ENCODE data around the gene SMAD3.
"Not testable (repeated sequence)": the region's sequence is repeated elsewhere in the genome, so short reads cannot be mapped to it uniquely, and the experiment has no call there.

Gene SMAD3

GRCh38 chr15:67110958-67111864, 45.8 kb downstream of the SMAD3 start:
- DNase-seq, result no peak

GRCh38 chr15:67114046-67114445, 48.6 kb downstream of the SMAD3 start:
- DNase-seq, result no peak

- DNase-seq, result no peak
Measured at GRCh38 chr15:67114846-67115585, 49.6 kb downstream of the SMAD3 start.

GRCh38 chr15:67115586-67115969, 50.2 kb downstream of the SMAD3 start:
- DNase-seq, result no peak

DNA sequence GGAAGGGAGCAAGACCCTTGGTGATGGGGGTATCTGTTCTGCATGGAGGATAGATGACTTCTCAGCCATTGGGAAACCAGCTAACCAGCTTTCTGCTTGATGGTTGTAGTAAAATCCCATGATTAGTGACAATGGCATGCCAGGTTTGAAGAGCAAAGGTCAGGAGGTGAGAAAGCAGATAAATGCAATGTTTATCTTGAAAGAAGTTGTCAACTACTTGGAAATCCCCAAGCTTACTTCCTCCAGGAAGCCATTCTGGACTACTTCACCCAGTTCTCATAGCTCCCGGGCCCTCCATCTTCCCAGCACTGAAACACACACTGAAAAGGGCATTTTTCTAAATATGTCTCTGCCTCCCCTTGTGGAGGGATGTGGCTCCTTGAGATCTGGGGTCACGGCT, 51.3 kb downstream of the SMAD3 start:
- no peak for DNase-seq

- no peak for DNase-seq
Measured at GRCh38 chr15:67117370-67117769, 52.0 kb downstream of the SMAD3 start.

- DNase-seq, result no peak
Measured at GRCh38 chr15:67118808-67119207, 53.4 kb downstream of the SMAD3 start.

GRCh38 chr15:67119238-67119846, 53.9 kb downstream of the SMAD3 start:
- DNase-seq, result no peak

DNA sequence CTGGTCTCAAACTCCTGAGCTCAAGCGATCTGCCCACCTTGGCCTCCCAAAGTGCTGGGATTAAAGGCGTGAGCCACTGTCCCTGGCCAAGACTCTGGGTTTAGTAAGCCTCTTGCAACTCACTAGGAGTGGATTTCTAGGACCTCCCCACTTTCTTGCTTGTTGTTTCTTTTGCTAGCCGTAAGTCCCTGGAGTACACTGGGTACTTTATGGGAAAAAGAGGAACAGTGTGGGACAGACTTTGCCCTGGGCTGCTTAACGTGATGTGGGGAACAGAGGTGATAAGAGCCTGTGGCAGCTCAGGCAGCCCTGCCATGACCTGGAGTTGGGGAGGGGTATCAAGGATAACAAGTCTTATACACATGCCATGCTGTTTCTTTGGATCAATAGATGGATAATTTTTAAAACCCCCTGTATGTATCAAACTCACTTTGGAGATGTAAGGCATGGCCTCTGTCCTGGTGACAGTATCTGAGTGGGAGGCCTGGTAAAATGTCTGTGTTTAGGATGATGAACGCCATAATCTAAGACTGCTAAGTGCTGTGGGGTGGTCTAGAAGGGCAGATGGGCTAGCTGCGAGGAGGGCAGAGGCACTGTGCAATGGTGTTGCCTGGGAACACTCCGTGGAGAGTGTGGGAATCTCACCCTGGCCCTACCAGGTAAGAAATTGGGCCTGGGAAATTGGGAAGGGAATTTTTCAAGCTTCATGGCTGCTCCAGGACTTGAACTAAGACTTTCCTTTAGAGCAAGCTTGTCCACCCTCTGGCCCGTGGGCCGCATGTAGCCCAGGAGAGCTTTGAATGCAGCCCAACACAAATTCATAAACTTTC, 54.8 kb downstream of the SMAD3 start:
- DNase-seq, result no peak

DNA sequence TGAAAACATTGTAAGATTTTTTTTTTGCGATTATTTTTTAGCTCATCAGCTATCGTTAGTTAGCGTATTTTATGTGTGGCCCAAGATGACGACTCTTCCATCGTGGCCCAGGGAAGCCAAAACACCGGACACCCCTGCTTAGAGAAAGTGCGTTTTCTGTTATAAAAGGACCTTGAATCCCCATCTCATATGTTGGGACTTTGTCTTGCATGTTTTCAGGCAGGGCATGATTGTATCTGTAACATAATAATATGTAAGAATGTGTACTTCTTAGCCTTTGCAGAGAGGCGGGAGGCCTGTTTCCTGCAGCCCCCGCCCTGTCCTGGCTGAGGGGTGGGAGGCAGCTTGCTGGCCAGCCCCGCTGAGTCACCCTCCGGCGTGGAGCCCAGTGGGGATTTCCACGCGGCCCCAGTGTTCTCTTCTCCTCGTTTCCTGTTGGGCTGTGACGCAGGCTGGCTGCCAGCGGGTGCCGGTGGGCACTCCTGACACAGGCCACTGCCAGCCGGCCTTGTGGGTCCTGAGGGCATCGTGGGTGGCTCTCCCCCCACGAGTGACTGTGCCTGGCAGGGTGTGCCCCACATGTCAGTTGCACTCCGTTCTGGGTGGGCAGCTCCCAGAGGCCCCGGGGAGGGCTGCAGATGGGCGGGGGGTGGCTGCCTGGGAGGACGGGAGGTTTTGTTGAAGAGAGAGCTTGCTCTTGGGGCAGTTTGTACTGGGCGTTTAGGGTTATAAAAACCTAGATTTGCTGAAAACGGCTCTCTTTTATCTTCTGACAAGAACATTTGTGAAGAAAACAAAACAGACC, 55.6 kb downstream of the SMAD3 start:
- DNase-seq, result no peak

DNA sequence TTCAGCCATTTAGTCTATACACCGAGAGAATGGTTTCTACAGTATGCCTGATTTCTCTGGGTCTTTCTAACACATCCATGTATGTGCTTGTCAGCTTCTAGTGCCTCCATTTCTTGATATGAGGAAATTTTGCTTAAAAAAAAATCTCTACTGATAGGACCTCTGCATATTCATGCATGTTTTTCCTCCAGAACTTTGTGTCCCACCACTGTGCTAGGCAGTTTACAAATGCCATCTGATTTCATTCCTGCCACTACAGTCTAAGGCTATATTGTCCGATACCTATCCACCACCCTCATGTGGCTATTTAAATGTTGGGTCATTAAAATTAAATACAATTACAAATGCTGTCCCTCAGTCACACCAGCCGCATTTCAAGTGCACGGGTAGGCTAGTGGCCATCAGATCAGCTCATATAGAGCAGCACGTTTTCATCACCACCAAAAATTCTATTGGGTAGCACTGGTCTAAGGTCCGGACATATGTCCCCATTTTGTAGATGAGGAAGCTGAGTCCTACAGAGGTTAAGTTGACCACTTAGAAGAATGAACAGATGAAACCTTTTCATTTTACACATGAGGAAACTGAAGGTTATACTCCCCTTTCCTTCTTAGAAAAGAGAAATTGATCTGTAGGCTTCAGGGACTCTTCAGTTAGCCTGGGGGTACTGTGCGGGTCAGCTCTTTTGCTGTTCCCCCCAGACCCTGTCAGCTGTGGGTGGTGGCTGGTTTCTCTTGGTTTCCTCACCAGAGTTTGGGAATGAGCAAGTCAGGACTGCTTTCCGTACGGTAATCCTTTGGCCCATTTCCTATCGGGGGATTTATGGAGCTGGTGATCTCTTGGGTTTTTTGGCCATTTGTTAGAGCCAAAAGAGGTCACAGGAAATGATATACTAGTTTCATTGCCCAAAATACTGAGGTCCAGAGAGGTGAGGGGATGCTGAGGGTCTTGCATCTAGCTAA, 56.5 kb downstream of the SMAD3 start:
- no peak for DNase-seq

DNA sequence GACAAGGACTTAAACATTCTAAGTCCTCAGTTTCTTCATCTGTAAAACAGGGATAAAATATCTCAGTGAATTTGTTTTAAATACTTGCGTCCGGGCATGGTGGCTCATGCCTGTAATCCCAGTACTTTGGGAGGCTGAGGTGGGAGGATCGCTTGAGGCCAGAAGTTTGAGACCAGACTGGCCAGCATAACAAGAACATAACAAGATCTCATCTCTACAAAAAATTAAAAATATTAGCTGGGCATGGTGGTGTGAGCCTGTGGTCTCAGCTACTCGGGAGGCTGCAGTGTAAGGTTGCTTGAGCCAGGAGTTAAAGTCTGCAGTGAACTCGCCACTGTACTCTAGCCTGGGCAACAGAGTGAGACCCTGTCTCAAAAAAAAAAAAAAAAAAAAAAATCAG, 57.4 kb downstream of the SMAD3 start:
- DNase-seq, result not testable (repeated sequence)

DNA sequence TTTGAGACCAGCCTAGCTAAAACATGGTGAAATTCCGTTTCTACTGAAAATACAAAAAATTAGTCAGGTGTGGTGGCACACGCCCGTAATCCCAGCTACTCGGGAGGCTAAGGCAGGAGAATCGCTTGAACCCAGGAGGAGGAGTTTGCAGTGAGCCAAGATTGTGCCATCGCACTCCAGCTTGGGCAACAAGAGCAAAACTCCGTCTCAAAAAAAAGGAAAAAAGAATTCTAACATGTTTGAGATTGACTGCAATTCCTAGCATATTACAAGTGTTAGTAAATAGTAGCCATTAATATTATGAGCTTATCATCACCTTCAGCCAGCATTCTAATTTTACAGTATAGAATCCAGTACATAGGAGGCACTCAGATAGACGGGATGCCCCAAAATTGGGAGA, 57.9 kb downstream of the SMAD3 start:
- not testable (repeated sequence) for DNase-seq

DNA sequence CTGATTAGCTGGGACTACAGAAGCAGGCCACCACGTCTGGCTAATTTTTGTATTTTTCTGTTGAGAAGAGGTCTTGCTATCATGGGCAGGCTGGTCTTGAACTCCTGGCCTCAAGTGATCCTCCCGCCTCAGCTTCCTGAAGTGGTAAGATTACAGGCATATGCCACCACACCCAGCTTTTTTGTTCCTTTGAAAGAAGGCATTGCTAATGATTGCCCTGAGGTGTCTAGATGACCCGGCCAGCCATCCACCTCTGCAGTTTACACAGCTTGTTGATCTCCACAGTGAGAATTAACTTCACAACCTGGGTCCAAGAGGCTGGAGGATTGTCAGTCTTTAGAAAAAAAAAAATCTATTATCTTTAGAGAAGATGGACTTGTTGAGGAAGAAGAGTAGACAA, 58.7 kb downstream of the SMAD3 start:
- DNase-seq, result no peak

- no peak for DNase-seq
Measured at GRCh38 chr15:67124911-67125588, 59.6 kb downstream of the SMAD3 start.

DNA sequence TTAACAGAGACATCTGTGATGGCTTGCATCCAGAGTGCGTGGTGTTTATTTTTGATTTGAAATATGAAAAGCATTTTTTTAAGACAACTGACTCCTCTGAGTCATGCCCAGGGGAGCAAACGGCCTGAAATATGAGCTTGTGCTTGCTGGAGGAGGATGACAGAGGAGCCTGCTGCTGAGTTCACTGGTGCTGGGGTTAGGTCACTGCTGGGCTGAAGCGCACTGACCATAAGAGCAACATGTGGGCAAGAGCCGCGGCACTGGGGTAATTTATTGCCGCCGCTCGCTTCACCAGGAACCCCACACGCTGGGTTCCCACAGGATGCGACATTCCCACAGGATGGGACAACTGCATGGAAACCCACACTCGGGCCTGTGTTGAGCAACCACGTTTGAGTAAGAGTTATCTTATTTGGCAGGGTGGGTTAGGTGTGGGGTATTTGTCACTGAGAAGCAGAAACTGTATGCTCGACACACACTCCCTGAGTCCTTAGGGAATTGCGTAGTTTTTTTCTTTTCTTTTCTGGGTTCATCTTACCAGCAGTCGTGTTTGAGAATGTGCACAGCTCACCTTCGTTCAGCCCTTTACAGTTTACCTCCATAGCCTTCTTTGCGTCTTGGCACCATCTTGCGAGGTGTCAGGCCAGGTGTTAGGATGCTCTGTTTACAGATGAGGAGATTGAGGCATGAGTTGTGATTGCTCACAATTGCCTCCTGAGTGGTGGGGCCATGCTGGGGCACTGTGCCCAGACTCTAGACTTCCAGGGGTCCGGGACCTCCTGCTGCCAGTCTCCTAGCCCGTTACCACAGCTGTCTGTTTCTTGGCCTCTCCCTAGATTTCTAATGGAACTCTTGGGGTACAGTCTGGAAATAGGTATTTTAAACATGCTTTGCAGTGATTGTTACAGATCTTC, 60.4 kb downstream of the SMAD3 start:
- no peak for DNase-seq

- DNase-seq, result no peak
Measured at GRCh38 chr15:67126551-67127330, 61.3 kb downstream of the SMAD3 start.

- no peak for DNase-seq
Measured at GRCh38 chr15:67127331-67127664, 61.9 kb downstream of the SMAD3 start.
